Measurements from ENCODE around the gene TCFL5. TPM values are rescaled to one million over a fixed set of nuclear protein-coding genes. Genes with fewer than 3 reads are reported as not detected.

Gene TCFL5
- total RNA-seq, 1 experiment from 2014 or later, result 23.8 TPM

DNA sequence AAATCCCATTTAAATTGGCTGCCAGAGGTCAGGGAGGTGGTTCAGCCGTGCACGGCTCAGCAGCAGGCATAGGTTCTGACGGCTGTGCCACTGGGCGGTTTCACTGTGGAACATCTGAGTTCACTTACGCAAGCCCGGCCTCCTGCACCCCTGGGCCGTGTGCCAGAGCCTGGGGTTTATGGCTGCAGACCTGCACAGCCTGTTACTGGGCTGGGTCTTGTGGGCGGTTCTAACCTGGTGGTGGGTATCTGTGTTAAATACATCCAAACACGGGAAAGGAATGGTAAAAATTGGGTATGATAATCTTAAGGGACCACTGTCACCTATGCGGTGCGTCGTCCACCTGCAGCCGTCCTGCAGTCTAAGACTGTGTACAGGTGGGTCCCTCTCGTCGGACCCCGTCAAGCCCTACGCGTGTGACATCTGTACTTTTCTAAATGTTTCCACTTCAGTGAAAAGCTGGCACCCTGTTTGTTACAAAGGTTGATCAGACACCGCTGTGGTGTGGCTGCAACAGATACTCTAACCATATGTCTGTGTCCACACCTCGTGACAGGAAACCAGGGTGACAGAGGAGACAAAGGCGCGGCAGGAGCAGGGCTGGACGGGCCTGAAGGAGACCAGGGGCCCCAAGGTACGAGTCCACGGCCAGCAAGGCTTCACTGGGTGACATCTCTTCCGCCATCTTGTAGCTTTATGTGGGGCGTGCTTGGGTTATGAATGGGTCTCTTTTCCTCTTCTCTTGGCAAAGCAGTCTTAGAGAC is 23.3 kb downstream of the TCFL5 start:
- ATAC-seq, result no peak
- no peak for DNase-seq (ENCODE audit: low read depth, low spot score)
- Histone ChIP-seq H3K36me3 (ENCODE audit: control insufficient read depth, insufficient read depth, low read length) (no peaks in the 10 kb centered on the region), H3K27ac (ENCODE audit: low read length) (no peak overlapping the region), H3K4me3 (ENCODE audit: low read depth in 2 of 2, low read length in 2 of 2) (no peak overlapping the region), H3K9me3 (ENCODE audit: control insufficient read depth, insufficient read depth, low read depth, low read length) (no peaks in the 10 kb centered on the region), H3K27me3 (ENCODE audit: control insufficient read depth, insufficient read depth, low read length) (no peaks in the 10 kb centered on the region), H3K4me1 (ENCODE audit: control insufficient read depth, insufficient read depth, low read length) (no peaks in the 10 kb centered on the region)
- ChIA-PET POLR2A (no interaction called here), CTCF (no interaction called here)
- TF ChIP-seq POLR2AphosphoS5 (IDR thresholded peaks at IDR 0.05; ENCODE audit: low read depth, low read length) (no peak), SIN3A (IDR thresholded peaks at IDR 0.05; ENCODE audit: borderline replicate concordance, insufficient read depth, low read depth, low read length) (no peak), TCF7L2 (IDR thresholded peaks at IDR 0.05; ENCODE audit: low read depth, low read length) (no peak)
- TF ChIP-seq, protein P1, sequence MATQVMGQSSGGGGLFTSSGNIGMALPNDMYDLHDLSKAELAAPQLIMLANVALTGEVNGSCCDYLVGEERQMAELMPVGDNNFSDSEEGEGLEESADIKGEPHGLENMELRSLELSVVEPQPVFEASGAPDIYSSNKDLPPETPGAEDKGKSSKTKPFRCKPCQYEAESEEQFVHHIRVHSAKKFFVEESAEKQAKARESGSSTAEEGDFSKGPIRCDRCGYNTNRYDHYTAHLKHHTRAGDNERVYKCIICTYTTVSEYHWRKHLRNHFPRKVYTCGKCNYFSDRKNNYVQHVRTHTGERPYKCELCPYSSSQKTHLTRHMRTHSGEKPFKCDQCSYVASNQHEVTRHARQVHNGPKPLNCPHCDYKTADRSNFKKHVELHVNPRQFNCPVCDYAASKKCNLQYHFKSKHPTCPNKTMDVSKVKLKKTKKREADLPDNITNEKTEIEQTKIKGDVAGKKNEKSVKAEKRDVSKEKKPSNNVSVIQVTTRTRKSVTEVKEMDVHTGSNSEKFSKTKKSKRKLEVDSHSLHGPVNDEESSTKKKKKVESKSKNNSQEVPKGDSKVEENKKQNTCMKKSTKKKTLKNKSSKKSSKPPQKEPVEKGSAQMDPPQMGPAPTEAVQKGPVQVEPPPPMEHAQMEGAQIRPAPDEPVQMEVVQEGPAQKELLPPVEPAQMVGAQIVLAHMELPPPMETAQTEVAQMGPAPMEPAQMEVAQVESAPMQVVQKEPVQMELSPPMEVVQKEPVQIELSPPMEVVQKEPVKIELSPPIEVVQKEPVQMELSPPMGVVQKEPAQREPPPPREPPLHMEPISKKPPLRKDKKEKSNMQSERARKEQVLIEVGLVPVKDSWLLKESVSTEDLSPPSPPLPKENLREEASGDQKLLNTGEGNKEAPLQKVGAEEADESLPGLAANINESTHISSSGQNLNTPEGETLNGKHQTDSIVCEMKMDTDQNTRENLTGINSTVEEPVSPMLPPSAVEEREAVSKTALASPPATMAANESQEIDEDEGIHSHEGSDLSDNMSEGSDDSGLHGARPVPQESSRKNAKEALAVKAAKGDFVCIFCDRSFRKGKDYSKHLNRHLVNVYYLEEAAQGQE (IDR thresholded peaks at IDR 0.05; ENCODE audit: insufficient read depth in 1 of 2, low read depth in 2 of 2, low read length in 1 of 2), result no peak
- TF ChIP-seq, protein P2, sequence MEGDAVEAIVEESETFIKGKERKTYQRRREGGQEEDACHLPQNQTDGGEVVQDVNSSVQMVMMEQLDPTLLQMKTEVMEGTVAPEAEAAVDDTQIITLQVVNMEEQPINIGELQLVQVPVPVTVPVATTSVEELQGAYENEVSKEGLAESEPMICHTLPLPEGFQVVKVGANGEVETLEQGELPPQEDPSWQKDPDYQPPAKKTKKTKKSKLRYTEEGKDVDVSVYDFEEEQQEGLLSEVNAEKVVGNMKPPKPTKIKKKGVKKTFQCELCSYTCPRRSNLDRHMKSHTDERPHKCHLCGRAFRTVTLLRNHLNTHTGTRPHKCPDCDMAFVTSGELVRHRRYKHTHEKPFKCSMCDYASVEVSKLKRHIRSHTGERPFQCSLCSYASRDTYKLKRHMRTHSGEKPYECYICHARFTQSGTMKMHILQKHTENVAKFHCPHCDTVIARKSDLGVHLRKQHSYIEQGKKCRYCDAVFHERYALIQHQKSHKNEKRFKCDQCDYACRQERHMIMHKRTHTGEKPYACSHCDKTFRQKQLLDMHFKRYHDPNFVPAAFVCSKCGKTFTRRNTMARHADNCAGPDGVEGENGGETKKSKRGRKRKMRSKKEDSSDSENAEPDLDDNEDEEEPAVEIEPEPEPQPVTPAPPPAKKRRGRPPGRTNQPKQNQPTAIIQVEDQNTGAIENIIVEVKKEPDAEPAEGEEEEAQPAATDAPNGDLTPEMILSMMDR (IDR thresholded peaks at IDR 0.05), result no peak
- in situ Hi-C loops (cut with HindIII; ENCODE audit: low pct_unique_long_range_greater_than_20kb, low sequenced_read_pairs), result no loop called here
- no TSS peak for BruUV-seq (replicated peaks)
- intact Hi-C loops (cut with micrococcal nuclease; ENCODE audit: unreplicated experiment), result no loop called here

DNA sequence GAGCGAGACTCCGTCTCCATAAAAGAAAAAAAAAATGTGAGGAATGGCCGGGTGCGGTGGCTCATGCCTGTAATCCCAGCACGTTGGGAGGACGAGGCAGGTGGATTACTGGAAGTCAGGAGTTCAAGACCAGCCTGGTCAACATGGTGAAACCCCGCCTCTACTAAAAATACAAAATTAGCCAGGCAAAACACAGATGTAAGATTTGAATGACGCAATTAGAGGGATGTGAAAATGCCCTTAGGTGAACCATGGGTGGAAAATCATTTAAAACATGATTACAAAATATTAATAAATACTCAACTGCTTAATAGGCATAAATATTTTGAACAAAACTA is 23.9 kb downstream of the TCFL5 start:
- H3K27ac ChIP-seq (ENCODE audit: low read length), result no peak overlapping the region
- H3K4me1 ChIP-seq (ENCODE audit: control insufficient read depth, insufficient read depth, low read length), result no peaks in the 10 kb centered on the region
- ChIA-PET CTCF (no interaction called here), POLR2A (no interaction called here)
- no TSS peak for BruUV-seq (replicated peaks)
- no peaks in the 10 kb centered on the region for H3K9me3 ChIP-seq (ENCODE audit: control insufficient read depth, insufficient read depth, low read depth, low read length)
- intact Hi-C loops (cut with micrococcal nuclease; ENCODE audit: unreplicated experiment) (no loop called here), in situ Hi-C loops (cut with HindIII; ENCODE audit: low pct_unique_long_range_greater_than_20kb, low sequenced_read_pairs) (no loop called here)
- H3K36me3 ChIP-seq (ENCODE audit: control insufficient read depth, insufficient read depth, low read length), result no peaks in the 10 kb centered on the region
- no peak overlapping the region for H3K4me3 ChIP-seq (ENCODE audit: low read depth in 2 of 2, low read length in 2 of 2)
- no peaks in the 10 kb centered on the region for H3K27me3 ChIP-seq (ENCODE audit: control insufficient read depth, insufficient read depth, low read length)
- TF ChIP-seq, protein P1 (IDR thresholded peaks at IDR 0.05; ENCODE audit: insufficient read depth in 1 of 2, low read depth in 2 of 2, low read length in 1 of 2), result no peak
- TF ChIP-seq, protein P2 (IDR thresholded peaks at IDR 0.05), result no peak
- TF ChIP-seq TCF7L2 (IDR thresholded peaks at IDR 0.05; ENCODE audit: low read depth, low read length) (no peak), POLR2AphosphoS5 (IDR thresholded peaks at IDR 0.05; ENCODE audit: low read depth, low read length) (no peak), SIN3A (IDR thresholded peaks at IDR 0.05; ENCODE audit: borderline replicate concordance, insufficient read depth, low read depth, low read length) (no peak)
- no peak for DNase-seq (ENCODE audit: low read depth, low spot score)
- no peak for ATAC-seq
